Stimulated activated CD4-positive, alpha-beta T cell treated with anti-CD3 and anti-CD28 coated beads, Interleukin-1b, Interleukin-23, amount 100 ng/mL, for 4 hours (primary cell): ENCODE results near the gene LRP1B.

Source experiments
- DNase-seq, 2 donors: peaks; one replicate each; pipeline ENCODE4 v3.0.0-alpha.2; 2020; ENCODE audit warnings: low read depth in 2 of 2

Gene LRP1B

GRCh38 chr2:142131010-142131669, at the start of gene LRP1B:
TSS of gene LRP1B (minus strand) at chr2:142131016. CDS start at chr2:142130729, 287 bp downstream.
- no peak for DNase-seq

DNA sequence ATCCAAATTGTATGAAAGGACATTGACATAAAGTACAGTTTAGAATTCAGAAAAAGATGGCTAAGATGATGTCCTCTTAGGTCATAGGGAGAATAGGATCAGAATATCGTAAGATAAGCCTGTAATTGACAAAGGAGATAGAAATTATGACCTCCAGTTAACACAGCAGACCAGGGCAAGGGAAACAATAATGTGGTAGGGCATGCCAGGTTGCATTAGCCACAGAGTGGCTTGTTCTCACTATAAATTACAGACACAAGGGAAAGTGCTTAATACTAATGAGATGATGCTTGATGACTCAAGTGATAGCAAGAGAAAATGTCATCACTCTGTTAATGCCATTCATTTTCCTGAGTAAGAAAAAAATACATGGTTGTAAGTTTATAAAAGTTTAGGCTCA, 48.9 kb upstream of the LRP1B start:
- no peak for DNase-seq

GRCh38 chr2:142178604-142179003, 47.8 kb upstream of the LRP1B start:
- no peak for DNase-seq

DNA sequence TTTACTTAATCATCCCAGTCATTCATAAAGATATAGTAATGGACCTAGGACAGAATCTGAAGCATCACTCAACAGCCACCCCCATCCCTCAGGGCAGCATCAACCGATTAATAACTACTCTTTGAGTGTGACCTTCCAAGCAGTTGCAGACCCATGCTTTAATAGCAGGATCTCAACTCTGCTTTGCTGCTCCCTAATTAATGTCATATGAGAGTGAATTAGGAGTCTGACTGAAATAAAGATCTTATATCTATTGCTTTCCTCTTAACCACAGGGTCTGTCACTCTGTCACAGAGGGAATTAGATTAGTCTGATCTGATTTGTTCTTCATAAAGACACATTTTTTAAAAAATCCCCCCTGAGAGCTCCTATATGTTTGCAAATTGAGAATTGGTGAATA, 46.1 kb upstream of the LRP1B start:
- DNase-seq, result no peak

GRCh38 chr2:142175813-142176338, 45.1 kb upstream of the LRP1B start:
- DNase-seq, result no peak

- DNase-seq, result no peak
These were observed 43.4 kb upstream of the LRP1B start for GRCh38 chr2:142174176-142174575.

DNA sequence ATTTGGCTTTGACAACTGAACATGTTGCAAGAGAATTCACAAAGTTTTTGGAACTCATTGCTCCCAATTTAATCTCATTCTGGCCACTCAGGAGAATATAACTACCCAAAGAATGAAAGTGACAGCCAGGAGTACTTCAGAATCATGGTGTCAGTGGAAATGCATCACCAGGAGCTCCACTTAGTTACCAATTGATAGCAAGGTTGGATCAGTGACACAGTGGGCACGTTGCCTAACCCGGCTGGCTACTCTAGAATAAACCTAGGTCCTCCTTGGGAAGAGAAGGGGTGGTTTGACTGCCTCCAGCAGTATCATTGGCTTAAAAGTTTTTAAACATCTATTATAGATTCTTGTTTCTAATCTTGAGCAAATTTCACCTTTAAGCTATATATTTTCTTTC, 40.0 kb upstream of the LRP1B start:
- DNase-seq, result no peak

DNA sequence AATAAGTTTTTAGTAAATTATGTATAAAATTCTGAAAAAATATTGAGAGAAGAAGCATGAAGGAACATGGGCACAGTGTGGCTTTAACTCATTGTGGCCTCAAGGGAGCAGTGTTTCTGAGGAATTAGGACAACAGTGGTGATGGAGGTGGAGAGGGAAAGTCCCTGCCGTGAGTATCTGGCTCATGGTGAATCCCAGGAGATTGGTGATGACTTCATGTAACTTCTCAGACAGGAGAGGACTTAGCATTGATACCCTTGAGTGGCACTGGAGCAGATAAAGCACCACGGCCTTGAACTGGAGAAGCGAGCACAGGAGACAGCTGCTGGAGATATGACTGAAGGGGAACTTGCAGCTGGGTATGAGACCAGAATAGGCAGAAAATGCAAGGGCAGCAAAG, 35.0 kb upstream of the LRP1B start:
- no peak for DNase-seq

GRCh38 chr2:142153601-142154000, 22.8 kb upstream of the LRP1B start:
- no peak for DNase-seq

DNA sequence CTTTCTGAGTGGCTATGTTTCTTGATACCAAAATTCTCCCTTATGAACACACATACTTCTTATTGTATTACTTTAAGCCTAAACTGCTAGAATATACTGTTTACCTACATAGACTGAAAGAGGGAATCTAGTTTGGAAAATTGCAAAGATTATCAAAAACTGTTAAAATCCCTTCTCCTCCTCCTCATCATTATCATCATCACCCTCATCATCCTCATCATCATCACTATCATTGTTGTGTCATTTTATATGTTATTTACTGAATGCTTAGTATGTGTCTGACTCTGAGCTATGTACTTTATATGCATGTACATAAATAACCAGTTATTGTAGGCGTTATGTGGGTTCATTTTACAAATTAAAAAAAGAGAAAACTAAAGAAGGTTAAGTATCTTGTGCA, 19.6 kb upstream of the LRP1B start:
- DNase-seq, result no peak

DNA sequence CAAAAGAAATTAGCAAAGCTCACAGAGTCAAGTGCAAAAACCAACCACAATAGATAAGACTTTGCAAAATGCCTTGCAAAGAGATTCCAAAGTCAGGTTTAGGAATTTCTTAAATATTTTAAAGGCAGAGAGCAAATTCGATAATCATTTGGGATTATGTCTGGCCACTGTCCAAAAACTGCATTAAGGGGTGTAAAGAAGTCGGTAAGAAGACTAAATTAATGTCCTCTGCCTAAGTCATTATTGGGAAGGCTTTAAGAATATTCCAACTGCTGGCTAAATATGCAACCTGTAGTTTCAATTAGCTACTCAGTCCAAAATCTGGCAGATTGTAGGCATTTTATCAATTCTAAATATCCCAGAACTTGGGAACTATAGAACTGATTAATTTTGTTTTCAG, 13.7 kb upstream of the LRP1B start:
- no peak for DNase-seq

- no peak for DNase-seq
These were observed 11.8 kb upstream of the LRP1B start for GRCh38 chr2:142142595-142142994.

- DNase-seq, result no peak
These were observed 9.6 kb upstream of the LRP1B start for GRCh38 chr2:142140434-142140845.

GRCh38 chr2:142139384-142139783, 8.6 kb upstream of the LRP1B start:
- DNase-seq, result no peak

GRCh38 chr2:142136571-142136970, 5.8 kb upstream of the LRP1B start:
- DNase-seq, result no peak

DNA sequence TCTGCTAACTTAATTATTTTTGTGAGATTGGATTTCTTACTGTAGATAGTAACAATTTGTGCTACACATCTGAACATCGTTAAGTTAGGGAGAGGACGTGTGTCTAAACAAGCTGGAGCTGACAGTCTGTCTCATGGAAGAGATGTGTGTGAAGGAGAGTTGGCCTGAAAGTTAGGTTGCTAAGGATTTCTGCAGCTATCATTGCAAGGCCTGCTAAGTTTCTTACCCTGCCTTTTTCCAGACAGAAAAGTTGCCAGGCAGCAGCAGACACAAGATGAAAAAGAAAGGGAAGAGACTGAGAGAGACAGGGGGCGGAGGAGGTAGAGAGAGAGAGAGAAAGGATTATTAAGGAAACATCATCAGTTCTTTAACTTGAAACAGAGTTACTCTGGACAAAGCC, 4.1 kb upstream of the LRP1B start:
- no peak for DNase-seq

- DNase-seq, result no peak
These were observed 456 bp downstream of the LRP1B start for GRCh38 chr2:142130111-142131009.

- no peak for DNase-seq
These were observed 2.7 kb downstream of the LRP1B start for GRCh38 chr2:142128105-142128504.

GRCh38 chr2:142127248-142127647, 3.6 kb downstream of the LRP1B start:
- no peak for DNase-seq

GRCh38 chr2:142124706-142125105, 6.1 kb downstream of the LRP1B start:
- no peak for DNase-seq

DNA sequence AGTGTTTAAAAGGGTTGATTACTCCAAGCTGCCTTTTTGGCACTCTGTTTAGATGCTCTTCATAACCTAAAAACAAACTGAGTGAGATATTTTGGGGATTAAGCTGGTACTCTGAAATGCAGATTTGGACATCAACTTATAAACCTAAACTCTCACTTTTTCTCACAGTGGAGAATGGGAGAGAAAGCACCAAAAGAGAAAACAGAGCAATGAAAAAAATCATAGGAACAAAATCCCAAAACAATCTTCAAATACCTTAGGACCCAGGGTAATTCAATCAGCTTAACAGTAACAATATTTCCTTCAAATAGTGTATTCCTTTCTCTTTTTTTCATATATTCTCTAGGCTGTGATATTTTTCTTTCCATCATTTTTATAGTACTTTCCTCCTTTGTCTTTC, 11.5 kb downstream of the LRP1B start:
- DNase-seq, result no peak

DNA sequence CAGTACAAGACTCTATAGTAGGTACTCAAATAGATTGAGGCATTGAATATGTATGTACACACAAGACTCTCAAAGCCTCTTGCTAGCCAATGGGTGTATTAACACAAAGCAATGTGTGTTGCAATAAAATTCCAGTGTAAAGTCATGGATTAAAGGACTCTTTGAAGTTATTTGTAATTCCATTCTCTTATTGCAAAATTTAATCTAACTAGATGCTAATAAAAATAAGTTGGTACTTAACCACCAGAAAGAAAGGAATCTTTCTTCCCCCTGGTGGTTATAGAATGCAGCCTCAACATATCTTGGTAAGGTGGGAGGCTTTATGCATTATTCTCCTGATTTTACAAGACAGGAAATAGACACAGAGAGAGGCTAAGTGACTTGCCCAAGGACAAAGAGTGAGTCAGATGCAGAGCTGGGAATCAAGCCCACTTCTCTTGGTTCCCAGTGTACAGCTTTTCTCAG, 18.0 kb downstream of the LRP1B start:
- DNase-seq, result no peak
